ENCODE measurements around the gene PIH1D1. TPM values are rescaled to one million over a fixed set of nuclear protein-coding genes. Genes with fewer than 3 reads are reported as not detected.
A peak's percentile ranks its signal among the peaks of the same experiment; 100 is the strongest.

Gene PIH1D1
- 80.6 and 151 TPM in 2 replicates for total RNA-seq (ENCODE audit: low replicate concordance)

DNA sequence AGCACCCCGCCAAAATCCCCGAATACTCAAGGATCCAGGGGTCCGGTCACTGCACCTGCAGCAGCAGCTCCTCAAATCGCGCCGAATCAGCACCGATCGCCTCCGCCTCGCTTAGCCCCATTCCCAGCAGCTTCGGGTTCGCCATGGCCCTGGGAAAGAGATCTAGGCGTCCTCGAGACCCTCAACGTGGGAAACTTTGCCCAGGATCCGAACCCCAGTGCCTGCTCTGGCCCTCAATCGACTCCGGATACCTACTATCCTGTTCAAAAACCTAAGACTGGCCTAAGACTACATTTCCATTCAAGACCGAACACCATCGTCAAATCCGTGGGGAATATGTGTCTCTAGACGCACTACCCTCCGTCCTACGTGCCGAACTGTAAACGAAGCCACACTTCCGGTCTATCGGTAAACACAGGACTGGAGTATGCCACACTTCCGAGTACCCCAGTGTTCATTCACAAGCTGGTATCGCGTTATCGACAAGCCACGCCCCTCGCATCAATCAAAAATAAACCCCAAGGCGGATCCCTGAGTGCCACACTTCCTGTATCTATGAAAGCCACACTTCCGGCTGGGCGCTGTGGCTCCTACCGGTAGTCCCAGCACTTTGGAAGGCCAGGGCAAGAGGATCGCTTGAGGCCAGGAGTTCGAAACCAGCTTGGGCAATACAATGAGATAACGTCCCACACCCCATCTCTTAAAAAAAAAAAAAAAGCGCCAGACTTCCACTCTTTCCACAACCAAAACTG is at the start of gene PIH1D1:
Gene PIH1D1 (minus strand): TSS at position 385 of the 752 bp plus-strand sequence. CDS start 240 bp downstream, at position 145.
- peak within 1 kb of the TSS; percentile 97 for H3K4me3 ChIP-seq (ENCODE audit: low read depth, low read length)
- TF ChIP-seq, protein P1, sequence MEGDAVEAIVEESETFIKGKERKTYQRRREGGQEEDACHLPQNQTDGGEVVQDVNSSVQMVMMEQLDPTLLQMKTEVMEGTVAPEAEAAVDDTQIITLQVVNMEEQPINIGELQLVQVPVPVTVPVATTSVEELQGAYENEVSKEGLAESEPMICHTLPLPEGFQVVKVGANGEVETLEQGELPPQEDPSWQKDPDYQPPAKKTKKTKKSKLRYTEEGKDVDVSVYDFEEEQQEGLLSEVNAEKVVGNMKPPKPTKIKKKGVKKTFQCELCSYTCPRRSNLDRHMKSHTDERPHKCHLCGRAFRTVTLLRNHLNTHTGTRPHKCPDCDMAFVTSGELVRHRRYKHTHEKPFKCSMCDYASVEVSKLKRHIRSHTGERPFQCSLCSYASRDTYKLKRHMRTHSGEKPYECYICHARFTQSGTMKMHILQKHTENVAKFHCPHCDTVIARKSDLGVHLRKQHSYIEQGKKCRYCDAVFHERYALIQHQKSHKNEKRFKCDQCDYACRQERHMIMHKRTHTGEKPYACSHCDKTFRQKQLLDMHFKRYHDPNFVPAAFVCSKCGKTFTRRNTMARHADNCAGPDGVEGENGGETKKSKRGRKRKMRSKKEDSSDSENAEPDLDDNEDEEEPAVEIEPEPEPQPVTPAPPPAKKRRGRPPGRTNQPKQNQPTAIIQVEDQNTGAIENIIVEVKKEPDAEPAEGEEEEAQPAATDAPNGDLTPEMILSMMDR (IDR thresholded peaks at IDR 0.05; ENCODE audit: insufficient read depth, low read length): peak; percentile 47
- peak; percentile 99 for DNase-seq (ENCODE audit: low read depth)

DNA sequence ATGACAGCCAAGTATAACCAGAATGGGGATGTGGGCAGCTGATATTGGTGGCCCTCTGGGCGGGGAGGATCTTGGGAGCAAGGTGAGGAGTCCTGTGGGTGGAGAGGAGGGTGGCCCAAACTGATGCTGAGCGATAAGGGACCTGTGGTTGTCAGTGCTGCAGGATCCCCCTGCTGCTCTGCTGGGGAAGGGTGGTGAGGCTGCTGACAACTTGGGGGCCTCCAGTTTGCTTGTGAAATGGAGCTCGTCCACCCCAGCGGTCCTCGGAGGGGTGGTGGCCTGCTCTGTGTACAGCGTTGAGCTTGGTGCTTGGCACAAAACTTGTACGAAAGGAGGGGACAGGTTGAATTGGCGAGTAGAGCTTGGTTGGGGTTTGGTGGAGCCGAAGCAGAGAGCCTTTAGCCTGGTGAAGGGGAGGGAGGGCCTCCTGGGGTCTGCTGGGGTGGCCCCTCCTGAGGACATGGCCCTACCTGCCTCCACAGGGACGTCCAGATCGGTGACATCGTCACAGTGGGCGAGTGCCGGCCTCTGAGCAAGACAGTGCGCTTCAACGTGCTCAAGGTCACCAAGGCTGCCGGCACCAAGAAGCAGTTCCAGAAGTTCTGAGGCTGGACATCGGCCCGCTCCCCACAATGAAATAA is 47.5 kb upstream of the PIH1D1 start:
- TF ChIP-seq, protein P1 (IDR thresholded peaks at IDR 0.05; ENCODE audit: insufficient read depth, low read length): no peak
- H3K4me3 ChIP-seq (ENCODE audit: low read depth, low read length): no peak overlapping the region
- no peak for DNase-seq (ENCODE audit: low read depth)

DNA sequence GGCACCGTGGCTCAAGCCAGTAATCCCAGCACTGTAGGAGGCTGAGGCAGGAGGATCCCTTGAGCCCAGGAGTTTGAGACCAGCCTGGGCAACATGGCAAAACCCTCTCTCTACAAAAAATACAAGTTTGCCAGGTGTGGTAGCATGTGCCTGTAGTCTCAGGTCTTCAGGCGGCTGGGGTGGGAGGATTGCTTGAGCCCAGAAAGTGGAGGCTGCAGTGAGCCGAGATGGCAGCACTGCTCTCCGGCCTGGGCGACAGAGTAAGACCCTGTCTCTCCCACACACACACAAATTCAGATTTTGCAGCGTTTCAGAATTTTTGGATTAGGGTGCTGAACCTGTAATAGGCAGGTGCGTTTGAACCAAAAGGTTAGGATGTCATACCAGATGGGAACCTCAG is 46.9 kb upstream of the PIH1D1 start:
- no peak for DNase-seq (ENCODE audit: low read depth)

DNA sequence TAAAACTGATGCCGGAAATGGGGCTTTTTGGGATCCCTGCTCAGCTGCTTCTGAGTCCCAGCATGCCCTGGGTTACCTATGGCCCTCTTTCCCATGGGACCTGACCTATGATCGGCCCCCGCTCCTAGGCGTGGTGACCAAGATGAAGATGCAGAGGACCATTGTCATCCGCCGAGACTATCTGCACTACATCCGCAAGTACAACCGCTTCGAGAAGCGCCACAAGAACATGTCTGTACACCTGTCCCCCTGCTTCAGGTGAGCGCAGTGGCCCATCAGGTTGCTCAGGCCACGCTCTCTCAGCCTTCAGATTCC is 46.1 kb upstream of the PIH1D1 start:
- no peak for DNase-seq (ENCODE audit: low read depth)
- TF ChIP-seq, protein P1 (IDR thresholded peaks at IDR 0.05; ENCODE audit: insufficient read depth, low read length): no peak
- peak overlapping the region; percentile 96 for H3K4me3 ChIP-seq (ENCODE audit: low read depth, low read length)

More for the DNA sequence above, 46.9 kb upstream of the PIH1D1 start:
- TF ChIP-seq, protein P1 (IDR thresholded peaks at IDR 0.05; ENCODE audit: insufficient read depth, low read length): no peak
- H3K4me3 ChIP-seq (ENCODE audit: low read depth, low read length): peak overlapping the region; percentile 14

DNA sequence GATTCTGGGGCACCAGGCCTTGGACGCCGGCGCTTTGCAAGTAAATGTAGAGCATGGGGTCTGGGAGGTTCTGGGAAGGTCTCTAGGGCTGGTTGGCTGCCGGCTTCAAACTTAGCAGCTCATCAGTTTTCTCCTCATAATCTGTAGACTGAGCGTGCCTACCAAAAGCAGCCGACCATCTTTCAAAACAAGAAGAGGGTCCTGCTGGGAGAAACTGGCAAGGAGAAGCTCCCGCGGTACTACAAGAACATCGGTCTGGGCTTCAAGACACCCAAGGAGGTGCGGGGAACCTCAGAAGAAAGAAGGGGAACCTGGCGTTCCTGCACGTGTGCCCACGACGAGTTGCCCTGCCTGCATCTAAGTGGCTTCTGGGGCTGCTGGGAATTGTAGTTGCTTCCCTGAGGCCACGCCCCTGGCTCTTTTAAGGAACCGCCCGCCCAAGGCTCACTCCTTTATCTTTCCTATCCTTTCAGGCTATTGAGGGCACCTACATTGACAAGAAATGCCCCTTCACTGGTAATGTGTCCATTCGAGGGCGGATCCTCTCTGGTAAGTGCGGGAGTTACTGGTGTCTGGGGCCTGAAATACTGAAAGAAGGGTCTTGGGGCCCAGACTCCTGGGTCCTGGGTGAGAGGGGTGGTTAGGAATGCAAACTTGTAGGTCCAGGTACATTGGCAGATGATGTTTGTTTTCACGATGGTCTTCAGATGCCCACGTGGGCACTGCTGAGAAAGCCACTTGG is 45.6 kb upstream of the PIH1D1 start:
- peak; percentile 60 for DNase-seq (ENCODE audit: low read depth)
- H3K4me3 ChIP-seq (ENCODE audit: low read depth, low read length): peak overlapping the region; percentile 96
- TF ChIP-seq, protein P1 (IDR thresholded peaks at IDR 0.05; ENCODE audit: insufficient read depth, low read length): no peak

DNA sequence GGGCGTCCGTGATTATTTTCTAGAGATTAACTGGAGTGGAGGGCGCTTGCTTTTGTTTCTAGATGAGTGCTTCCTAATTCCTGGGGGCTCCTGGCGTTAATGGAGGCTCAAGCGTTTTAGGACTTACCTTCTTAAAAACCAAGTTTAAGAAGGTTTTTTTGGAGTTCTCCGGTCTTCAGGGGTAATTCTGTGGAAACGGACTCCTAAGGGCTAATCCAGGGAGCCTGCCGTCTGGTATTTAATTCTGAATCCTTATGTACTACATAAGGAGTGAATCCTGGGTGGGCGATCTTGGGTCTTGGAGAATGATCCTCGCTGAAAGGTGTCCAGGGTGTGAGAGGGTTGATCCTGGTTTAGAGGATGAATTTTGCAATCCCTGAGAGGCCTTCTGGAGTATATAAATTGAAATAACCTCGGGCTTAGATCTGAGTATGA is 45.0 kb upstream of the PIH1D1 start:
- TF ChIP-seq, protein P1 (IDR thresholded peaks at IDR 0.05; ENCODE audit: insufficient read depth, low read length): no peak
- DNase-seq (ENCODE audit: low read depth): no peak
- peak overlapping the region; percentile 96 for H3K4me3 ChIP-seq (ENCODE audit: low read depth, low read length)
